Kidney (tissue), 14 donors: ENCODE results near the gene PLA2G4A. TPM values are rescaled to one million over a fixed set of nuclear protein-coding genes. Genes with fewer than 3 reads are reported as not detected.

Experiments
- DNase-seq, 5 donors: peaks; one replicate each; pipeline ENCODE4 v3.0.0-alpha.2; 2013 to 2020
- FAIRE-seq: peaks from 2 replicates; lab custom pipeline; 2012; peaks lifted over from hg19 to GRCh38; lab: Jason Lieb, UNC
- H3K27ac ChIP-seq, 2 donors: one replicate each; pipeline ENCODE4 v1.7.0; 2013; ENCODE audit warnings: low read depth in 2 of 2, low read length in 2 of 2, inconsistent platforms in 1 of 2
- H3K27me3 ChIP-seq: one replicate; pipeline ENCODE4 v1.7.1; 2013; ENCODE audit warnings: low read length, inconsistent platforms; ENCODE audit not compliant: control insufficient read depth, insufficient read depth
- H3K36me3 ChIP-seq, 3 donors: one replicate each; pipeline versions ENCODE4 v1.7.0 to v1.7.1; 2013; ENCODE audit warnings: low read length in 3 of 3, control low read depth in 1 of 3, inconsistent platforms in 1 of 3; ENCODE audit not compliant: insufficient read depth in 3 of 3, control insufficient read depth in 2 of 3
- H3K4me1 ChIP-seq, 3 donors: one replicate each; pipeline versions ENCODE4 v1.7.0 to v1.7.1; 2013; ENCODE audit warnings: low read length in 3 of 3, inconsistent platforms in 1 of 3, low read depth in 1 of 3; ENCODE audit not compliant: control insufficient read depth in 2 of 3, insufficient read depth in 2 of 3
- H3K4me3 ChIP-seq, 3 donors: one replicate each; pipeline versions ENCODE4 v1.7.0 to v1.8.1; 2013; ENCODE audit warnings: low read length in 3 of 3, control low read depth in 1 of 3, inconsistent platforms in 1 of 3
- H3K9ac ChIP-seq, 3 donors: one replicate each; pipeline versions ENCODE4 v1.7.0 to v1.7.1; 2013; ENCODE audit warnings: low read length in 3 of 3, control low read depth in 1 of 3, inconsistent platforms in 1 of 3
- H3K9me3 ChIP-seq, 3 donors: one replicate each; pipeline versions ENCODE4 v1.7.0 to v1.7.1; 2013; ENCODE audit warnings: low read length in 3 of 3, control low read depth in 1 of 3, inconsistent platforms in 1 of 3; ENCODE audit not compliant: control insufficient read depth in 2 of 3, insufficient read depth in 1 of 3
- intact Hi-C: fragments of 100-400 bp; cut with DNase I; formaldehyde crosslinking; loops from one replicate; pipeline ENCODE4 v1.11.1; 2022
- polyA plus RNA-seq: library from polyadenylated mRNA; stranded (reverse); fragments of 350-450 nt; fragmentation: Illumina TruSeq; extraction: RNeasy Lipid Tissue Mini Kit (QIAGEN cat#74804); gene quantifications from one replicate; pipeline ENCODE4 v1.2.3, GENCODE V29; 2014; ENCODE audit warnings: low read depth, low replicate concordance; ENCODE audit not compliant: insufficient read depth
- total RNA-seq: library from RNA; stranded (reverse); fragmentation: NEBNext Ultra II Directional; extraction: Animal tissue kit (Norgen Biotek cat#: 25700); gene quantifications from one replicate; pipeline ENCODE4 v1.2.1, GENCODE V29; 2021
- TF ChIP-seq, protein P1 (sequence below): IDR thresholded peaks from 3 replicates; pipeline ENCODE4 v1.5.1; 2012; ENCODE audit warnings: mild to moderate bottlenecking, moderate library complexity, borderline replicate concordance; ENCODE audit not compliant: insufficient read depth; ENCODE audit errors: extremely low read depth
- donor health status: control.
- donor health status: control.
- donor health status: control.
- donor health status: control.
- donor health status: control.
- donor health status: DM: yes; HTN: yes; CAD: no.
- donor health status: Normal renal cell carcinoma (clear cell type).

The PLA2G4A gene
- total and polyA plus RNA-seq, 2 donors from 2014 or later: 3.4 to 8.4 TPM

DNA sequence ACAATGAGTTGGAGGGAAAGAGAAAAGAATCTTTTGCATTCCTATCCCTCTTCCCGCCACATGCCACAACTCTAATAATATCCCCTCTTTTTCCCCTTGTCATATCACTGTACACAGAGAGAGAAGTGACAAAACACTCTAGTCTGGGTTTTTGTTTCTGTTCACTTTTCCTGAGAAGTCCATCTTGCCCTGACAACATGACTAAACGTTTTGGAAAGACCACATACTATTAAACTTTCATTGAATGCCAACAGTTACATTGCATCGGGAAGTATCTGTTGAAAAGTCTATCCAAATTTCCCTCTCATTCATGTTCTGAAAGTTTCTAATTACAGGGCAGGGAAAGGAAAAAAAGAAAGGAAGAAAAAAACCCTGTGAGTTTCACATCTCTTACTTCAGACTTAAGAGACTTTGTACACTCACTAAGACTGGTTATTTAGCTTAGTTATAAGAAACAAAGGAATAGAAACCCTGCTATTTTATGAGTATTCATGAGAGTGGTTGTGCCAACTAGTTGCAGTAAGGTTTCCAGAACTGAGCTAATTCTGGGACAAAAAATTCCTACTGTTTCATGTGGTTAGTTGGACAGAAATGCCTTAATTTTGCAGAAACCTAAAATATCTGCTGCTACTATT lies 16.9 kb downstream of the PLA2G4A start:
- peaks cover 0 to 2% (median 0%) of the 10 kb centered on the region in 3 donors for H3K4me1 ChIP-seq
- H3K9ac ChIP-seq: no peak overlapping the region
- TF ChIP-seq, protein P1, sequence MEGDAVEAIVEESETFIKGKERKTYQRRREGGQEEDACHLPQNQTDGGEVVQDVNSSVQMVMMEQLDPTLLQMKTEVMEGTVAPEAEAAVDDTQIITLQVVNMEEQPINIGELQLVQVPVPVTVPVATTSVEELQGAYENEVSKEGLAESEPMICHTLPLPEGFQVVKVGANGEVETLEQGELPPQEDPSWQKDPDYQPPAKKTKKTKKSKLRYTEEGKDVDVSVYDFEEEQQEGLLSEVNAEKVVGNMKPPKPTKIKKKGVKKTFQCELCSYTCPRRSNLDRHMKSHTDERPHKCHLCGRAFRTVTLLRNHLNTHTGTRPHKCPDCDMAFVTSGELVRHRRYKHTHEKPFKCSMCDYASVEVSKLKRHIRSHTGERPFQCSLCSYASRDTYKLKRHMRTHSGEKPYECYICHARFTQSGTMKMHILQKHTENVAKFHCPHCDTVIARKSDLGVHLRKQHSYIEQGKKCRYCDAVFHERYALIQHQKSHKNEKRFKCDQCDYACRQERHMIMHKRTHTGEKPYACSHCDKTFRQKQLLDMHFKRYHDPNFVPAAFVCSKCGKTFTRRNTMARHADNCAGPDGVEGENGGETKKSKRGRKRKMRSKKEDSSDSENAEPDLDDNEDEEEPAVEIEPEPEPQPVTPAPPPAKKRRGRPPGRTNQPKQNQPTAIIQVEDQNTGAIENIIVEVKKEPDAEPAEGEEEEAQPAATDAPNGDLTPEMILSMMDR: no peak
- DNase-seq: no peak
- no peaks in the 10 kb centered on the region for H3K9me3 ChIP-seq
- H3K27me3 ChIP-seq: no peaks in the 10 kb centered on the region
- FAIRE-seq: no peak
- no peak overlapping the region for H3K4me3 ChIP-seq
- H3K36me3 ChIP-seq: no peaks in the 10 kb centered on the region
- intact Hi-C loops: no loop called here
- H3K27ac ChIP-seq: no peak overlapping the region

DNA sequence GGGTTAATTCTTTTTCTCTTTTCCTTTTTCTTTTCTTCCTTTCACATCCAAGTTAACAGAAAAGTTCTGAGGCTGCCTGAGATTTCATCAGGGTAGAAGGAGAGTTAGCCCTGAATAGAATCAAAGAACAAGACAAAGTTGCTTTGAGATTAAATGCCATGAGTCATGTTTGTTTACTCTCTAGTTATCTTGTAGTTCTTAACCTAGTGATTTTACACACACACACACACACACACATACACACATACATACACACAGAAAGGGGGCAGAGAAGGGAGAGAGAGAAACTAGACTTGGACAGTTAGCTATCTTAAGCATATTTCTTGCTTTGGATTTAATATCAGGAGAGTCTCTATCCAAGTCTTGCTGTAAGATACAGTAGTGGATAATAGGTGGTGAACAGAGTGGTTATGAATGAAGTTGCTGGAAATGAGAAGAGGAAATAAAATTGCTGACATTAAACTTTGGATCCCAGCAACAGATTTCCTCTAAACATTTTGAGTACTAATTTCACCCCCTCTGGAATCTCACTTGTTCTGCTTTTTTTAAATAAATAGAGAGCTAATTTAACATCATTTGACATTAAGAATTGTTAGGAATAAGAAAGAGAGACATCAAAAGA lies 19.9 kb downstream of the PLA2G4A start:
- Histone ChIP-seq H3K36me3 (no peaks in the 10 kb centered on the region), H3K27ac (no peak overlapping the region), H3K4me3 (no peak overlapping the region), H3K9ac (no peak overlapping the region), H3K9me3 (no peaks in the 10 kb centered on the region), H3K4me1 (no peaks in the 10 kb centered on the region), H3K27me3 (no peaks in the 10 kb centered on the region)
- FAIRE-seq (no peak), DNase-seq (no peak)
- TF ChIP-seq, protein P1: no peak
- intact Hi-C loops: no loop called here

DNA sequence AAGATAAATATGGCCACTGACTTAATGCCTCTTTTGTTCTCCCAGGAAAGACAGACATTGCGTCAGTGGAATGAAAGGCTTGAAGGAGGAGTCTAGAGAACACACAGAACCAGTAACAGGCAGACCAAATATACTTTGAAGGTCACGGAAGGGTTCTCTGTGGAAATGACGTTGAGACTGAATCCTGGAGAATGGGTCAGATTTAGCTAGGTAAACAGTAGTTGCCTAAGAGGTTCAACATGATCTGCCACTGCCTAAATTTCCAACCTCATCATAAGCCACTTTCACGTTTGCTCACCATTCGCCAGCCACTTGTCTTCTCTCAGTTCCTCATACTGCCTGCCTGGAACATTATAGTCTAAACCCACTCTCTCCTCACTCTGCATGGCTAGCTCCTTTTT lies 20.5 kb downstream of the PLA2G4A start:
- H3K9ac ChIP-seq: no peak overlapping the region
- H3K27me3 ChIP-seq: no peaks in the 10 kb centered on the region
- no peak for FAIRE-seq
- H3K36me3 ChIP-seq: no peaks in the 10 kb centered on the region
- H3K4me3 ChIP-seq: no peak overlapping the region
- no peak for DNase-seq
- intact Hi-C loops: no loop called here
- TF ChIP-seq, protein P1: no peak
- no peaks in the 10 kb centered on the region for H3K9me3 ChIP-seq
- H3K27ac ChIP-seq: no peak overlapping the region
- H3K4me1 ChIP-seq: no peaks in the 10 kb centered on the region
